Body of pancreas (tissue), 4 donors: ENCODE data around the gene IFFO2.

Experiments
- POLR2A ChIP-seq, 3 donors: fragments of 450-650 bp; IDR thresholded peaks; one replicate each; pipeline ENCODE4 v1.6.1; 2016; ENCODE audit warnings: antibody characterized with exemption in 3 of 3, mild to moderate bottlenecking in 2 of 3
- TF ChIP-seq, protein P1 (sequence below), 7 experiments: fragments of 450-650 bp in 4 of 7; fragments of 200-600 bp in 3 of 7; sonication (generic) in 3 of 7; IDR thresholded peaks; one replicate each; pipeline ENCODE4 v1.5.1; 2016 to 2019; ENCODE audit warnings: antibody characterized with exemption in 7 of 7

DNA sequence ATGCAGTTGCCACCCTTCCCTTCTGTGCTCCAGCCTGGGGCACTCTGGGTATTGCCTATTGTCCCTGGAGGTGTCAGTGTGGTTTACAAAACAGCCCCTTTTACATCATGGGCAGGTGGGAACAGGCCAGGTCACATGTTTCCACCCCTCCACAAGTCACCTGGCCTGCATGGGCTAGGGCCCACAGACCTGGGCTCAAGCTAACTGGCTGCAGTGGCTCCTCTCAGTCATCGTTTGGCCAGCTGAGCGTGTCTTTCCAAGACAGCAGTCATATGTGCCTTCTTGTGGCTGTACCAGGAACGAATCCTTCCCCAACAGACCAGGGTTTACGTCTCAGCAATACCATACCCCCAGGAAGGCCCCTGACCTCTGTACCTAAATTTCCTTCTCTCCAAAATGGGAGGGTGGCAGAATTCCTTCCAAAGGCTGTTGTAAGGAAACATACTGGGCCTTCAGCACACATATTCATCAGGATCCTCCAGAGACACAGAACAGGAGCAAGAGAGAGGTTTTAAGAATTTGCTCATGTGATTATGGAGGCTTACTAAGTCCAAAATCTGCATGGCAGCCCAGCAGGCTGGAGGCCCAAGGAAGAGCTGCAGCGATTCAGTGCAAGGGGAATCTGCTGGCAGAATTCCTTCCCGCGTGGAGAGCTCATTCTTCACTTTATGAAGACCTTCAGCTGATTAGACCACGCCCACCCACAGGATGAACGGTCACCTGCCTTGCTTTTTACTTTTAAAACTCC, 86.5 kb downstream of the IFFO2 start:
- TF ChIP-seq, protein P1, sequence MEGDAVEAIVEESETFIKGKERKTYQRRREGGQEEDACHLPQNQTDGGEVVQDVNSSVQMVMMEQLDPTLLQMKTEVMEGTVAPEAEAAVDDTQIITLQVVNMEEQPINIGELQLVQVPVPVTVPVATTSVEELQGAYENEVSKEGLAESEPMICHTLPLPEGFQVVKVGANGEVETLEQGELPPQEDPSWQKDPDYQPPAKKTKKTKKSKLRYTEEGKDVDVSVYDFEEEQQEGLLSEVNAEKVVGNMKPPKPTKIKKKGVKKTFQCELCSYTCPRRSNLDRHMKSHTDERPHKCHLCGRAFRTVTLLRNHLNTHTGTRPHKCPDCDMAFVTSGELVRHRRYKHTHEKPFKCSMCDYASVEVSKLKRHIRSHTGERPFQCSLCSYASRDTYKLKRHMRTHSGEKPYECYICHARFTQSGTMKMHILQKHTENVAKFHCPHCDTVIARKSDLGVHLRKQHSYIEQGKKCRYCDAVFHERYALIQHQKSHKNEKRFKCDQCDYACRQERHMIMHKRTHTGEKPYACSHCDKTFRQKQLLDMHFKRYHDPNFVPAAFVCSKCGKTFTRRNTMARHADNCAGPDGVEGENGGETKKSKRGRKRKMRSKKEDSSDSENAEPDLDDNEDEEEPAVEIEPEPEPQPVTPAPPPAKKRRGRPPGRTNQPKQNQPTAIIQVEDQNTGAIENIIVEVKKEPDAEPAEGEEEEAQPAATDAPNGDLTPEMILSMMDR (IDR thresholded peaks at IDR 0.05): no peak
- TF ChIP-seq POLR2A (IDR thresholded peaks at IDR 0.05): no peak
